Measurements from ENCODE around the gene TMEM72.

TMEM72 gene

DNA sequence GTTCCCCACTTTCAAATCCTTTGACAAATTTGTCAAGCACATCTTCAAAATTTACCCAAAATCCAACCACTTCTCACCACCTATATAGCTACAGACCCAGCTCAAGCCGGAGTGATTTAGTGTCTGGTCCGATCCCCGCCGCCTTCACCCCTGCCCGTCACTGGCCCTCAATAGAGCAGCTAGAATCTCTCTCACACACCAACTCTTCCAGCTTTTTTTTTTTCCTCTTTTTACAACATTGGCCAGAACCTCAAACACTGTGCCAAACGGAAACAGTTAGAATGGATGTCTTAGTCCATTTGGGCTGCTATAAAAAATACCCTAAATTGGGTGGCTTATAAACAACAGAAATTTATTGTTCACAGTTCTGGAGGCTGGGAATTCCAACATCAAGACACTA is 41.1 kb upstream of the TMEM72 start:
- TF ChIP-seq, protein P1, sequence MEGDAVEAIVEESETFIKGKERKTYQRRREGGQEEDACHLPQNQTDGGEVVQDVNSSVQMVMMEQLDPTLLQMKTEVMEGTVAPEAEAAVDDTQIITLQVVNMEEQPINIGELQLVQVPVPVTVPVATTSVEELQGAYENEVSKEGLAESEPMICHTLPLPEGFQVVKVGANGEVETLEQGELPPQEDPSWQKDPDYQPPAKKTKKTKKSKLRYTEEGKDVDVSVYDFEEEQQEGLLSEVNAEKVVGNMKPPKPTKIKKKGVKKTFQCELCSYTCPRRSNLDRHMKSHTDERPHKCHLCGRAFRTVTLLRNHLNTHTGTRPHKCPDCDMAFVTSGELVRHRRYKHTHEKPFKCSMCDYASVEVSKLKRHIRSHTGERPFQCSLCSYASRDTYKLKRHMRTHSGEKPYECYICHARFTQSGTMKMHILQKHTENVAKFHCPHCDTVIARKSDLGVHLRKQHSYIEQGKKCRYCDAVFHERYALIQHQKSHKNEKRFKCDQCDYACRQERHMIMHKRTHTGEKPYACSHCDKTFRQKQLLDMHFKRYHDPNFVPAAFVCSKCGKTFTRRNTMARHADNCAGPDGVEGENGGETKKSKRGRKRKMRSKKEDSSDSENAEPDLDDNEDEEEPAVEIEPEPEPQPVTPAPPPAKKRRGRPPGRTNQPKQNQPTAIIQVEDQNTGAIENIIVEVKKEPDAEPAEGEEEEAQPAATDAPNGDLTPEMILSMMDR (IDR thresholded peaks at IDR 0.05; ENCODE audit: low read depth, low read length), result no peak
- DNase-seq (ENCODE audit: extremely low read depth, low read depth), result no peak

DNA sequence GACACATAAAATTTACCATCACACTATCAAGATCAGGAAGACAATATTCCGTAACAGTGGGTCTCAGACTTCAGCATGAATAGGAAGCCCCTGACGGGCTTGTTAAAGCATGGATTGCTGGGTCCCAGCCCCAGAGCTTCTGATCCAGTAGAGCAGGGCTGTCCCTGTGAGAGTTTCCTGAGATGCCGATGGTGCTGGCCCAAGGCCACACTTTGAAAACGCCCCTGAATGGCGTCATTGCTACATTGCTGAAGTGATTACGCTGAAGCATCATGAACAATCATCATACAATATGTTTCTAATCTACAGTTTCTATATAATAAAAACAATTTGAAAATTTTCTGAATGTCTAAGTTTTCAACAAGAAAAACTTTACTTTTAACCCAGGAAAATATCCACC is 38.0 kb upstream of the TMEM72 start:
- TF ChIP-seq, protein P1 (IDR thresholded peaks at IDR 0.05; ENCODE audit: low read depth, low read length), result no peak
- no peak for DNase-seq (ENCODE audit: extremely low read depth, low read depth)

GRCh38 chr10:44874166-44874565 is 37.0 kb upstream of the TMEM72 start:
- TF ChIP-seq, protein P1 (IDR thresholded peaks at IDR 0.05; ENCODE audit: low read depth, low read length), result no peak
- no peak for DNase-seq (ENCODE audit: extremely low read depth, low read depth)

- TF ChIP-seq, protein P1 (IDR thresholded peaks at IDR 0.05; ENCODE audit: low read depth, low read length), result peak; percentile 31
- peak; percentile 65 for DNase-seq (ENCODE audit: extremely low read depth, low read depth)
Observed at GRCh38 chr10:44878706-44879530, 32.2 kb upstream of the TMEM72 start.

- TF ChIP-seq, protein P1 (IDR thresholded peaks at IDR 0.05; ENCODE audit: low read depth, low read length), result no peak
- DNase-seq (ENCODE audit: extremely low read depth, low read depth), result no peak
Observed at GRCh38 chr10:44879531-44879899, 31.6 kb upstream of the TMEM72 start.

GRCh38 chr10:44880090-44880715 is 30.9 kb upstream of the TMEM72 start:
- TF ChIP-seq, protein P1 (IDR thresholded peaks at IDR 0.05; ENCODE audit: low read depth, low read length), result no peak
- DNase-seq (ENCODE audit: extremely low read depth, low read depth), result no peak

- DNase-seq (ENCODE audit: extremely low read depth, low read depth), result no peak
- TF ChIP-seq, protein P1 (IDR thresholded peaks at IDR 0.05; ENCODE audit: low read depth, low read length), result no peak
Observed at GRCh38 chr10:44881649-44882048, 29.5 kb upstream of the TMEM72 start.

Measured in AG09319 (cell line).